RWPE2 (cell line): ENCODE results near the gene OR6C2.
"Not testable (repeated sequence)": the region's sequence is repeated elsewhere in the genome, so short reads cannot be mapped to it uniquely, and the experiment has no call there.

ENCODE experiments used
- ATAC-seq: fragments of 200-7000 bp; cut with Tn5 transposase; 3 replicates; pipeline ENCODE4 v1.9.1; 2021; ENCODE audit warnings: low read depth
- DNase-seq: peaks from one replicate; pipeline ENCODE4 v3.0.0-alpha.2; 2020; ENCODE audit warnings: low spot score
- H3K27ac ChIP-seq: fragments of 450-650 bp; 2 replicates; pipeline ENCODE4 v1.5.1; 2017; ENCODE audit warnings: mild to moderate bottlenecking; ENCODE audit not compliant: poor library complexity, severe bottlenecking
- H3K27me3 ChIP-seq: fragments of 250-450 bp; sonication (Bioruptor Pico); 2 replicates; pipeline ENCODE4 v1.5.1; 2021; ENCODE audit warnings: mild to moderate bottlenecking, moderate library complexity; ENCODE audit not compliant: insufficient read depth, poor library complexity, severe bottlenecking
- H3K36me3 ChIP-seq: fragments of 250-450 bp; sonication (Bioruptor Pico); 2 replicates; pipeline ENCODE4 v1.5.1; 2020; ENCODE audit warnings: low read depth, mild to moderate bottlenecking, moderate library complexity
- H3K4me1 ChIP-seq: fragments of 250-450 bp; sonication (Bioruptor Pico); 2 replicates; pipeline ENCODE4 v1.5.1; 2021; ENCODE audit warnings: mild to moderate bottlenecking, moderate library complexity; ENCODE audit not compliant: insufficient read depth, poor library complexity, severe bottlenecking
- H3K4me3 ChIP-seq: fragments of 250-450 bp; sonication (Bioruptor Pico); 2 replicates; pipeline ENCODE4 v1.5.1; 2021; ENCODE audit warnings: mild to moderate bottlenecking, moderate library complexity; ENCODE audit not compliant: severe bottlenecking
- H3K9me3 ChIP-seq: fragments of 250-450 bp; sonication (Bioruptor Pico); 2 replicates; pipeline ENCODE4 v1.5.1; 2021; ENCODE audit warnings: mild to moderate bottlenecking, moderate library complexity; ENCODE audit not compliant: severe bottlenecking
- CTCF ChIP-seq: fragments of 450-650 bp; IDR thresholded peaks from one replicate; pipeline ENCODE4 v1.5.1; 2017; ENCODE audit warnings: mild to moderate bottlenecking, moderate library complexity; ENCODE audit not compliant: poor library complexity, severe bottlenecking

The OR6C2 gene

DNA sequence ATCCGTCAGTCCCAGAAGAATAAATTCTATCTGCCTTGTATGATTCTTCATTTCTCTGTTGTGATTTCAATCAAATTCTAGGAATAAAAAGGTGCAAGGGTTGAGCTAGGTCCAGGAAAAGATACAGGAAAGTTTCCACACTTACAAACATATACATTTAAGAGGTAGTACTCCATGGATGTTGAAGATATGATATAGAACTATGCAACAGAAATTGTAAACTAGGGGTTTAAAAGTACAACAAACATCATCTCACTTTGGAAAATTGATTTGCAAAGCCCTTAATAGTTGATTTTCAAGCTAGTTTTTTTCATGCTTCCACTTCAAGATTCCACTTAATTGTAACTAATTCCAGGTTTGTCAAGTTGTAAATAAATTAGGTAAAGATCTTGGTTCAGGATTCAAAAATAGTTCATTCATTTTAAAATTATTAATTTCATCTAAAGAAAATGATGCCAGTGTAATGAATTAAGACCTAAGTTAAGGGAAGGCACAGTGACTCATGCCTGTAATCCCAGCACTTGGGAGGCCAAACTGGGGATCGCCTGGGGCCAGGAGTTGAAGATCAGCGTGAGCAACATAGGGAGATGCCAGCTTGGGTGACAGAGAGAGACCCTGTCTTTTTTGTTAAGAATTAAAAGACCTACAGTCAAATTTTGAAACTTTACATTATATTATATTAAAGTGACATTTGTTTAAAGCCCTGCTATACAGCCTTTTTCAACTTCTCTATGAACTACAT lies 26.4 kb downstream of the OR6C2 start, which contains the start of gene OR6C70:
OR6C70 (minus strand) TSS at position 51 of the 742 bp plus-strand sequence; CDS start at position 51, 0 bp downstream.
- Histone ChIP-seq H3K27ac (no peak within 1 kb of the TSS), H3K4me1 (no peaks in the 10 kb centered on the region), H3K4me3 (no peak within 1 kb of the TSS), H3K36me3 (no peaks in the 10 kb centered on the region), H3K27me3 (peaks cover 21% of the 10 kb centered on the region), H3K9me3 (no peaks in the 10 kb centered on the region)
- TF ChIP-seq CTCF, result no peak
- ATAC-seq (peak; percentile 54; the same call in 1 of the 3 replicates), DNase-seq (no peak)

DNA sequence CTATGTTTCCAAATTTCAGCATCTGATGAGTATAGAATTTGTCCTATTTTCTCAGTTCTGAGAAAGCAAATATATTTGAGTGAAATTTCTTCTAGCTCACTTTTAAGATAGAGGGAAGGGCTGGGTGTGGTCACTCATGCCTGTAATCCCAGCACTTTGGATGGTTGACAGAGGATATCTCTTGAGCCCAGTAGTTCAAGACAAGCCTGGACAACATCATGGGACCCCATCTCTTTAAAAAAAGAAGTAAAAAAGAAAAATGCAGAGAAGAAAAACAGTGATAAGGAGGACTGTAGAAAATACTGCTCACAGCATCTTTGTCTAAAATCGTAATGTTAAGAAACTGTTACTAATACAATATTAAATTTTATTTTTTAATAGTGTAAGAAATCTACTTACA lies 28.4 kb downstream of the OR6C2 start:
- no peak for TF ChIP-seq CTCF
- Histone ChIP-seq H3K9me3 (no peaks in the 10 kb centered on the region), H3K4me3 (no peak overlapping the region), H3K36me3 (no peaks in the 10 kb centered on the region), H3K27me3 (peaks cover 21% of the 10 kb centered on the region), H3K27ac (no peak overlapping the region), H3K4me1 (no peaks in the 10 kb centered on the region)
- no peak for DNase-seq
- ATAC-seq, result no peak

DNA sequence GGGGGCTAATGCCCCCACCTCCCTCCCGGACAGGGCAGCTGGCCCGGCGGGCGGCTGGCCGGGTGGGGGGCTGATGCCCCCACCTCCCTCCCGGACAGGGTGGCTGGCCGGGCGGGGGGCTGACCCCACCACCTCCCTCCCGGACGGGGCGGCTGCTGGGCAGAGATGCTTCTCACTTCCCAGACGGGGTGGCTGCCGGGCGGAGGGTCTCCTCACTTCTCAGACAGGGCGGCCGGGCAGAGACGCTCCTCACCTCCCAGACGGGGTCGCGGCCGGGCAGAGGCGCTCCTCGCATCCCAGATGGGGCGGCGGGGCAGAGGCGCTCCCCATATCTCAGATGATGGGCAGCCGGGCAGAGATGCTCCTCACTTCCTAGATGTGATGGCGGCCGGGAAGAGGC lies 35.3 kb downstream of the OR6C2 start:
- not testable (repeated sequence) for DNase-seq, H3K27me3 ChIP-seq, H3K4me1 ChIP-seq, H3K27ac ChIP-seq, H3K9me3 ChIP-seq, ATAC-seq, H3K36me3 ChIP-seq, H3K4me3 ChIP-seq

DNA sequence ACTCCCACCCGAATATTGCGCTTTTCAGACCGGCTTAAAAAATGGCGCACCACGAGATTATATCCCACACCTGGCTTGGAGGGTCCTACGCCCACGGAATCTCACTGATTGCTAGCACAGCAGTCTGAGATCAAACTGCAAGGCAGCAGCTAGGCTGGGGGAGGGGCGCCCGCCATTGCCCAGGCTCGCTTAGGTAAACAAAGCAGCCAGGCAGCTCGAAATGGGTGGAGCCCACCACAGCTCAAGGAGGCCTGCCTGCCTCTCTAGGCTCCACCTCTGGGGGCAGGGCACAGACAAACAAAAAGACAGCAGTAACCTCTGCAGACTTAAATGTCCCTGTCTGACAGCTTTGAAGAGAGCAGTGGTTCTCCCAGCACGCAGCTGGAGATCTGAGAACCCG lies 40.4 kb downstream of the OR6C2 start:
- not testable (repeated sequence) for H3K9me3 ChIP-seq, H3K4me1 ChIP-seq, H3K27me3 ChIP-seq, H3K36me3 ChIP-seq, H3K27ac ChIP-seq, DNase-seq, H3K4me3 ChIP-seq, ATAC-seq

- Histone ChIP-seq H3K27me3 (no peaks in the 10 kb centered on the region), H3K4me3 (no peak within 1 kb of the TSS)
These were observed 48.2 kb downstream of the OR6C2 start, which contains the start of gene OR6C68 for GRCh38 chr12:55492078-55492477. TSS of gene OR6C68 (plus strand) at chr12:55492378. CDS start at chr12:55492378, 0 bp downstream.

More at GRCh38 chr12:55492078-55492477, 48.2 kb downstream of the OR6C2 start, which contains the start of gene OR6C68:
- DNase-seq, result no peak
- no peak for TF ChIP-seq CTCF
- H3K27ac ChIP-seq, result no peak within 1 kb of the TSS
- no peak for ATAC-seq
- no peaks in the 10 kb centered on the region for H3K4me1 ChIP-seq
- H3K36me3 ChIP-seq, result no peaks in the 10 kb centered on the region
- H3K9me3 ChIP-seq, result no peaks in the 10 kb centered on the region
